Activated T-helper 17 cell treated with anti-CD3 and anti-CD28 coated beads, Interleukin-2, amount 50 U/mL, for 72 hours (primary cell): ENCODE results near the gene GSKIP. TPM values are rescaled to one million over a fixed set of nuclear protein-coding genes. Genes with fewer than 3 reads are reported as not detected.

ENCODE experiments used
- ATAC-seq: fragments of 150-1000 bp; cut with Tn5 transposase; replicated peaks from 2 replicates; pipeline ENCODE4 v1.10.0; 2021; ENCODE audit warnings: mild to moderate bottlenecking, moderate library complexity
- H3K27ac Mint-ChIP-seq: one replicate; pipeline ENCODE4 v1.8.0; 2022; ENCODE audit warnings: mixed read lengths
- H3K27me3 Mint-ChIP-seq: one replicate; pipeline ENCODE4 v1.8.0; 2022; ENCODE audit warnings: mixed read lengths
- H3K36me3 Mint-ChIP-seq: one replicate; pipeline ENCODE4 v1.8.0; 2022; ENCODE audit warnings: low read depth, mild to moderate bottlenecking, mixed read lengths
- H3K4me1 Mint-ChIP-seq: one replicate; pipeline ENCODE4 v1.8.0; 2022; ENCODE audit warnings: mixed read lengths
- H3K4me3 Mint-ChIP-seq: one replicate; pipeline ENCODE4 v1.8.0; 2022; ENCODE audit warnings: mild to moderate bottlenecking, mixed read lengths
- H3K9me3 Mint-ChIP-seq: one replicate; pipeline ENCODE4 v1.8.0; 2022; ENCODE audit warnings: mixed read lengths
- total RNA-seq, 2 donors: library from RNA; stranded (reverse); gene quantifications; one replicate each; pipeline ENCODE4 v1.2.3, GENCODE V29; 2022

Gene GSKIP
- total RNA-seq, 2 donors from 2014 or later: 8.8 to 19.8 TPM

GRCh38 chr14:96393071-96393691, 29.9 kb downstream of the GSKIP start:
- no peak for ATAC-seq
- Mint-ChIP-seq H3K27me3 (peaks cover 3% of the 10 kb centered on the region), H3K4me1 (no peaks in the 10 kb centered on the region), H3K27ac (no peak overlapping the region), H3K4me3 (peak overlapping the region; percentile 89), H3K36me3 (no peaks in the 10 kb centered on the region), H3K9me3 (no peaks in the 10 kb centered on the region)

GRCh38 chr14:96394047-96394815, 30.9 kb downstream of the GSKIP start:
- Mint-ChIP-seq H3K27me3 (peaks cover 8% of the 10 kb centered on the region), H3K27ac (no peak overlapping the region), H3K4me1 (no peaks in the 10 kb centered on the region), H3K9me3 (no peaks in the 10 kb centered on the region), H3K4me3 (no peak overlapping the region), H3K36me3 (no peaks in the 10 kb centered on the region)
- ATAC-seq: no peak

DNA sequence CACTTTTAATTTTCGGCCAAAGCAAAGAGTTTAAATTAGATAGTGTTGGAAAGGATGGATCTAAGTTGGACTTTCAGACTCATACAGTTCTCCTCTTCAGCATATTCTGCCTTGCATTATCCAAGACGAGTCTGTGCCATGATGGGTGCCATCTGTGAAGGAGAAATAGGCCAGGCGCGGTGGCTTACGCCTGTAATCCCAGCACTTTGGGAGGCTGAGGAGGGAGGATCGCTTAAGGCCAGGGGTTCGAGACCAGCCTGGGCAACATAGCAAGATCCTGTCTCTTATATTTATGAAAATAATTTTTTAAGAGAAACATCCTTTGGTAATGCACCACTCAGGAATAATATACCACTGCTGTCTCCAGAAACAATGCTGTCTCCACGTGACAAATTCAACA, 35.1 kb downstream of the GSKIP start:
- no peaks in the 10 kb centered on the region for H3K4me1 Mint-ChIP-seq
- H3K9me3 Mint-ChIP-seq: no peaks in the 10 kb centered on the region
- no peak overlapping the region for H3K27ac Mint-ChIP-seq
- peaks cover 26% of the 10 kb centered on the region for H3K27me3 Mint-ChIP-seq
- no peak overlapping the region for H3K4me3 Mint-ChIP-seq
- H3K36me3 Mint-ChIP-seq: no peaks in the 10 kb centered on the region
- ATAC-seq: no peak

GRCh38 chr14:96398921-96399320, 35.6 kb downstream of the GSKIP start:
- ATAC-seq: no peak
- Mint-ChIP-seq H3K36me3 (no peaks in the 10 kb centered on the region), H3K4me3 (no peak overlapping the region), H3K9me3 (no peaks in the 10 kb centered on the region), H3K4me1 (no peaks in the 10 kb centered on the region), H3K27me3 (peaks cover 26% of the 10 kb centered on the region), H3K27ac (no peak overlapping the region)

- no peaks in the 10 kb centered on the region for H3K4me1 Mint-ChIP-seq
- H3K9me3 Mint-ChIP-seq: no peaks in the 10 kb centered on the region
- H3K36me3 Mint-ChIP-seq: no peaks in the 10 kb centered on the region
- no peak overlapping the region for H3K4me3 Mint-ChIP-seq
- H3K27me3 Mint-ChIP-seq: peaks cover 26% of the 10 kb centered on the region
- no peak for ATAC-seq
- no peak overlapping the region for H3K27ac Mint-ChIP-seq
Measured at GRCh38 chr14:96399405-96399804, 36.1 kb downstream of the GSKIP start.

- Mint-ChIP-seq H3K9me3 (no peaks in the 10 kb centered on the region), H3K4me1 (no peaks in the 10 kb centered on the region), H3K4me3 (no peak overlapping the region), H3K27ac (no peak overlapping the region), H3K27me3 (peaks cover 26% of the 10 kb centered on the region), H3K36me3 (no peaks in the 10 kb centered on the region)
- ATAC-seq: no peak
Measured at GRCh38 chr14:96400495-96400894, 37.2 kb downstream of the GSKIP start.

DNA sequence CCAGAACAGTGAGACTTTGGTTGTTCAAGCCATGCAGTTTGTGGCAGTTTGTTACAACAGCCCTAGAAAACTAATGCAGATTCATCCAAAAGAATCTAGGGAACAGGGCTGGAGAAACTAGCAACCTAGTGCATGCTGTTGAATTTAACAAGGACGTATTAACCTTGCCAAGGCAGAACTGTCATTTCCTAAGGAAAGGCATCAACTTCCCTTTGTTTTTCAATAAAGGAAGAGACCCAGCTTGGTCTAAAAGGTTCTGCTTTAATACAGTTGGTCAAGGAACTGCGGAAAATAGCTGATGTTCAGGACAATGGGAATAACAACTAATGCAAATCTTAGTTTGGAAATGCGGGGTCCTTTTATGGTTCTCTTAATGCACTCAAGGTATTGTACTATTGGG, 40.1 kb downstream of the GSKIP start:
- Mint-ChIP-seq H3K4me3 (no peak overlapping the region), H3K4me1 (no peaks in the 10 kb centered on the region), H3K9me3 (no peaks in the 10 kb centered on the region), H3K27me3 (peaks cover 24% of the 10 kb centered on the region), H3K36me3 (no peaks in the 10 kb centered on the region), H3K27ac (no peak overlapping the region)
- no peak for ATAC-seq

DNA sequence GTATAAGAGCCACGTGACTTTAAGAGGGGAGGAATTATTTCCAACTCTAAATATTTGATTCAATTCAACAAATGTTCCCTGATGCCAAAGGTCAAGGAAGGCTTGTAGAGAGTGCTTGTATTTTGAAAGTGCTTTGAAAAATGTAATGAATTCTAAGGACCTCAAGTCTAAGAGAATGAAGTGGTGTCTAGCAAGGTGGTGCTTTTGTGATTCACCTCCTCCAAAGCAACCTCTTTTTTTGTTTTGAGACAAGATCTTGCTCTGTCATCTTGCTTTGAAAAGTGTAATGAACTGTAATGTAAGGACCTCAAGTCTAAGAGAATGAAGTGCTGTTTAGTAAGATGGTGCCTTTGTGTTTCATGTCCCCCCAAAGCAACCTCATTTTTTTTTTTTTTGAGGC, 42.4 kb downstream of the GSKIP start:
- Mint-ChIP-seq H3K27ac (no peak overlapping the region), H3K4me1 (no peaks in the 10 kb centered on the region), H3K27me3 (peaks cover 12% of the 10 kb centered on the region), H3K4me3 (no peak overlapping the region), H3K9me3 (no peaks in the 10 kb centered on the region), H3K36me3 (no peaks in the 10 kb centered on the region)
- ATAC-seq: no peak

GRCh38 chr14:96407935-96408570, 44.7 kb downstream of the GSKIP start:
- no peak for ATAC-seq
- Mint-ChIP-seq H3K36me3 (no peaks in the 10 kb centered on the region), H3K4me3 (no peak overlapping the region), H3K27me3 (no peaks in the 10 kb centered on the region), H3K4me1 (no peaks in the 10 kb centered on the region), H3K27ac (no peak overlapping the region), H3K9me3 (no peaks in the 10 kb centered on the region)

- Mint-ChIP-seq H3K4me1 (no peaks in the 10 kb centered on the region), H3K4me3 (no peak overlapping the region), H3K27me3 (no peaks in the 10 kb centered on the region), H3K27ac (no peak overlapping the region), H3K36me3 (no peaks in the 10 kb centered on the region), H3K9me3 (no peaks in the 10 kb centered on the region)
- ATAC-seq: no peak
Measured at GRCh38 chr14:96408608-96409007, 45.3 kb downstream of the GSKIP start.

GRCh38 chr14:96409701-96410100, 46.4 kb downstream of the GSKIP start:
- no peaks in the 10 kb centered on the region for H3K27me3 Mint-ChIP-seq
- H3K36me3 Mint-ChIP-seq: no peaks in the 10 kb centered on the region
- H3K4me3 Mint-ChIP-seq: no peak overlapping the region
- H3K4me1 Mint-ChIP-seq: no peaks in the 10 kb centered on the region
- H3K9me3 Mint-ChIP-seq: no peaks in the 10 kb centered on the region
- H3K27ac Mint-ChIP-seq: no peak overlapping the region
- peak; percentile 23 for ATAC-seq

DNA sequence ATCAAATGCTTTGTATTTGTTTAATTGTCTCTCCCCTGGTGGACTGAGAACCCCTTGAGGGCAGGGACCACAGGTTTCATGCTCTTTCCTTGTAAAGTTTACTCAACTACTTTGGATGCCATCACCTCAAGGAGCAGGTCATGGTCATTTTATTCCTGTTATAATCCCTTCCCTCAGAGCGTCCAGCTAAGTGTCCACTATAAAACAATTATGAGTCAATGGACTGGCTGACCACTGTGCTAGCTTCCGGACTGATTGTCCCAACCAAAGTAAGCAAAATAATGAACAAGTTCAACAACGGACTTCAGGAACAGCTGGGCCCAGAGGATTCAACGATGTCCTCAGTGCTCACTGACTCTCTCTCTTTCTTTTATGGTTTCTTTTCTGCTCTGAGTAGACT, 46.8 kb downstream of the GSKIP start:
- Mint-ChIP-seq H3K27me3 (no peaks in the 10 kb centered on the region), H3K4me3 (no peak overlapping the region)

GRCh38 chr14:96413526-96413925, 50.2 kb downstream of the GSKIP start:
- H3K9me3 Mint-ChIP-seq: no peaks in the 10 kb centered on the region
- no peak for ATAC-seq
- H3K4me1 Mint-ChIP-seq: no peaks in the 10 kb centered on the region
- no peak overlapping the region for H3K27ac Mint-ChIP-seq
- H3K27me3 Mint-ChIP-seq: no peaks in the 10 kb centered on the region
- no peak overlapping the region for H3K4me3 Mint-ChIP-seq
- H3K36me3 Mint-ChIP-seq: no peaks in the 10 kb centered on the region

More for the DNA sequence above, 46.8 kb downstream of the GSKIP start:
- Mint-ChIP-seq H3K27ac (no peak overlapping the region), H3K4me1 (no peaks in the 10 kb centered on the region), H3K36me3 (no peaks in the 10 kb centered on the region), H3K9me3 (no peaks in the 10 kb centered on the region)
- no peak for ATAC-seq

DNA sequence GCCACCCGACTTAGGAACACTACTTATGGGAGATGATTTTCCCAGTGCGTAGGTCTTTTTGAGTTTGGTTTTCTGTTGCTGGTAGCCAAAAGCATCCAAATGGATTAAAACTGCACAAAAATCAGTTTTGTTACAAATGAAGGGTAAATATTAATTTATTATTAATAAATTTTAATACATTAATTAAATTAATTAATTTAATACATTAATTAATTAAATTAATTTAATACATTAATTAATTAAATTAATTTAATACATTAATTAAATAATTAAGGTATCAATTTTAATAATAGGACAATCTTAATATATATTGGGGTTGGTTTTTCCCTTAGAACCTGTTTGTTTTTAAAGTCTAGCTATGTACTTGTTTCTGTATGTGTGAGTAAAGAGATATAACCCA, 52.2 kb downstream of the GSKIP start:
- Mint-ChIP-seq H3K4me1 (no peaks in the 10 kb centered on the region), H3K27me3 (no peaks in the 10 kb centered on the region), H3K27ac (no peak overlapping the region), H3K9me3 (no peaks in the 10 kb centered on the region), H3K36me3 (no peaks in the 10 kb centered on the region), H3K4me3 (no peak overlapping the region)
- ATAC-seq: no peak

- Mint-ChIP-seq H3K27me3 (no peaks in the 10 kb centered on the region), H3K9me3 (no peaks in the 10 kb centered on the region), H3K4me3 (no peak overlapping the region), H3K27ac (no peak overlapping the region), H3K4me1 (no peaks in the 10 kb centered on the region), H3K36me3 (no peaks in the 10 kb centered on the region)
- no peak for ATAC-seq
Measured at GRCh38 chr14:96416292-96416691, 53.0 kb downstream of the GSKIP start.
